Activated naive CD4-positive, alpha-beta T cell treated with anti-CD3 and anti-CD28 coated beads, Interleukin-2, amount 10 ng/mL, durations not matched to agents 7 days and 5 days (primary cell): Measurements from ENCODE around the gene FAXC.

Experiments used
- CTCF ChIA-PET: fragments of 350-600 bp; sonication (Branson Sonifier 250); formaldehyde crosslinking; loops from one replicate; lab custom pipeline; 2021; ENCODE audit warnings: antibody characterized with exemption; lab: Charles Lee
- DNase-seq: peaks from one replicate; pipeline ENCODE4 v3.0.0-alpha.2; 2020
- H3K27ac Mint-ChIP-seq: one replicate; pipeline ENCODE4 v1.8.0; 2021; ENCODE audit warnings: mild to moderate bottlenecking, moderate library complexity, mixed read lengths
- H3K27me3 Mint-ChIP-seq: one replicate; pipeline ENCODE4 v1.8.0; 2021; ENCODE audit warnings: mild to moderate bottlenecking, mixed read lengths
- H3K36me3 Mint-ChIP-seq: one replicate; pipeline ENCODE4 v1.8.0; 2021; ENCODE audit warnings: mixed read lengths
- H3K4me1 Mint-ChIP-seq: one replicate; pipeline ENCODE4 v1.8.0; 2021; ENCODE audit warnings: mixed read lengths
- H3K4me3 Mint-ChIP-seq: one replicate; pipeline ENCODE4 v1.8.0; 2021; ENCODE audit warnings: mild to moderate bottlenecking, moderate library complexity, mixed read lengths
- H3K9me3 Mint-ChIP-seq: one replicate; pipeline ENCODE4 v1.8.0; 2021; ENCODE audit warnings: mixed read lengths

FAXC gene

DNA sequence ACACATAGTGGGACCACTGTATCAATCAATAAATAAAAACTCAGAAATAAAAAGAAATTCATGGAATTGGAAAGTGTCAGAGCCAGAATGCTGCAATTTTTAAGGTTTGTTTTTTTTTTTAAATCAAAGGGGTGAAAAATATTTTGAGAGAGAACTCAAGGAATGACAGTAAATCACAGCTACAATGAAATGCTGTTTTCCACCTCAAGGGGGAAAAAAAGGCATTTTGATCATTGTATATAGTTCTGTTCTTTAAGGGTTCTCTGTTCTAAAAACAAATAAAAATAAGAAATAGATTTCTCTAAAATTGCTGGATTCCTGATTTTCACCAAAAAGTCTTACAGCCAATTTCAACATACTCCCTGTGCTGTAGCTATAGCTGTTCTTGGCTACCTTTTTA is 24.5 kb downstream of the FAXC start:
- H3K9me3 Mint-ChIP-seq = no peaks in the 10 kb centered on the region
- no peak overlapping the region for H3K4me3 Mint-ChIP-seq
- H3K27me3 Mint-ChIP-seq = no peaks in the 10 kb centered on the region
- CTCF ChIA-PET = no interaction called here
- H3K36me3 Mint-ChIP-seq = no peaks in the 10 kb centered on the region
- H3K27ac Mint-ChIP-seq = no peak overlapping the region
- H3K4me1 Mint-ChIP-seq = no peaks in the 10 kb centered on the region
- no peak for DNase-seq

DNA sequence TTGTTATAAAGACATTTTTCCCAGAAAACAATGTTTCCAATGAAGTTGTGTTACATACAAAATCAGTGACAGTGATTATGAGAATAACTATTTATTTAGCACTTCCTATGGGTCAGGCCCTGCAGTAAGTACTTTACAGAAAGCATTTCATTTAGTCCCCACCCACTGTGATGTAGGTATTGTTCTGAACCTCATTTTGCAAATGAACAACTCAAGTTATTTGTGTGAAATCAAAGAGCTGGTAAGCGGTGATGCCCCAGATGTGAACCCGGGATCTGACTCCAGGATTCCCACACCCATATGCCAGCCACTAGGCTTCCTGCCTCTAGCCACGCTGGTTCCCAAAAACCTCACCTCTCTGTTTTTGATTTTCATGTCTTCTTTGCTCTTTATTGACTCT is 30.9 kb downstream of the FAXC start:
- DNase-seq = no peak
- CTCF ChIA-PET = no interaction called here
- no peaks in the 10 kb centered on the region for H3K4me1 Mint-ChIP-seq
- no peaks in the 10 kb centered on the region for H3K36me3 Mint-ChIP-seq
- H3K27me3 Mint-ChIP-seq = no peaks in the 10 kb centered on the region
- H3K27ac Mint-ChIP-seq = no peak overlapping the region
- H3K4me3 Mint-ChIP-seq = no peak overlapping the region
- H3K9me3 Mint-ChIP-seq = no peaks in the 10 kb centered on the region

GRCh38 chr6:99312354-99312753 is 37.1 kb downstream of the FAXC start:
- Mint-ChIP-seq H3K27ac (no peak overlapping the region), H3K4me3 (no peak overlapping the region), H3K36me3 (no peaks in the 10 kb centered on the region), H3K9me3 (no peaks in the 10 kb centered on the region), H3K27me3 (peaks cover 2% of the 10 kb centered on the region), H3K4me1 (no peaks in the 10 kb centered on the region)
- CTCF ChIA-PET = interaction anchor here (1.1 kb wide), 1 partner anchor 18 kb away, joined by 5 read pairs; no protein-coding TSS in a partner anchor
- no peak for DNase-seq

DNA sequence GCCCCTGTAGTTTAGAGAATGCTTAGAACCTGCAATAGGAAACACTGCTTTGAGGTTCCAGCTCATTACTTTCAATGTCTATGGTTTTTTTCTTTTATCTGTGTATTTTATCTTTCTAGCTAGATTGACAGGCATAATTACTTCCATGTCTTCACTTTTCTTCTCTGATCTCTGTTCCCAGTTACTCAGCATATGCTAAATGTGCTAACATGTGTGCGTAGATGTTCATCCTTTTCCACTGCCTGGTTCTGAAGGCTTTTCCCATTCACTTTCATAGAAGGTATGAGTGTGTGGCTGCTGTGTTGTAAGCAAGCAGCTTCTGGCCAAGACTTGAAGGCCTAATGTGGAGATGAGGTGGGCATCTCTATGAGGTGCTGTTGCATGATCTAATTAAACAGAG is 38.9 kb downstream of the FAXC start:
- no peaks in the 10 kb centered on the region for H3K36me3 Mint-ChIP-seq
- no peak for DNase-seq
- H3K4me3 Mint-ChIP-seq = no peak overlapping the region
- CTCF ChIA-PET = no interaction called here
- H3K9me3 Mint-ChIP-seq = no peaks in the 10 kb centered on the region
- H3K4me1 Mint-ChIP-seq = no peaks in the 10 kb centered on the region
- no peak overlapping the region for H3K27ac Mint-ChIP-seq
- peaks cover 4% of the 10 kb centered on the region for H3K27me3 Mint-ChIP-seq

DNA sequence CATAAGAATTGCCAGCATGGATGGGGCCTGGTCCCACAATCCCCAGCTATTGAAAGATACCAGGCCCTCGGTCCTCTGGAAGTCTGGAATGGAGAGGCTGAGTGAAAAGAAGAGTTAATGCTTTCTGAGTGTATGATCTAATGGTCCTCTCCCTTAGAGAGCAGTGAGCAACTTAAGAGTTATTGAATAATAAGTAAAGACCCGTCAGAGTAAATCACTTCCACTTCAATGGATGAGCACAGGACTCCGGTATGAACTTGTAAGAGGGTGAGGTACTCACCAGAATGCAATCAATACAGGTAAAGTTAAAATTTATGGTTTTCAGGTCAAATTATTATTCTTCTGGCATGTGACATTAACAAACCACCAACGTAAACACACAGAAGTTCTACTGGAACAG is 39.9 kb downstream of the FAXC start:
- Mint-ChIP-seq H3K27me3 (peaks cover 4% of the 10 kb centered on the region), H3K9me3 (no peaks in the 10 kb centered on the region), H3K4me3 (no peak overlapping the region), H3K27ac (no peak overlapping the region), H3K36me3 (no peaks in the 10 kb centered on the region), H3K4me1 (no peaks in the 10 kb centered on the region)
- CTCF ChIA-PET = no interaction called here
- DNase-seq = no peak

GRCh38 chr6:99308788-99309187 is 40.7 kb downstream of the FAXC start:
- no peak overlapping the region for H3K27ac Mint-ChIP-seq
- no peak overlapping the region for H3K4me3 Mint-ChIP-seq
- no peak for DNase-seq
- no peaks in the 10 kb centered on the region for H3K36me3 Mint-ChIP-seq
- H3K4me1 Mint-ChIP-seq = no peaks in the 10 kb centered on the region
- CTCF ChIA-PET = no interaction called here
- H3K9me3 Mint-ChIP-seq = no peaks in the 10 kb centered on the region
- peaks cover 4% of the 10 kb centered on the region for H3K27me3 Mint-ChIP-seq

DNA sequence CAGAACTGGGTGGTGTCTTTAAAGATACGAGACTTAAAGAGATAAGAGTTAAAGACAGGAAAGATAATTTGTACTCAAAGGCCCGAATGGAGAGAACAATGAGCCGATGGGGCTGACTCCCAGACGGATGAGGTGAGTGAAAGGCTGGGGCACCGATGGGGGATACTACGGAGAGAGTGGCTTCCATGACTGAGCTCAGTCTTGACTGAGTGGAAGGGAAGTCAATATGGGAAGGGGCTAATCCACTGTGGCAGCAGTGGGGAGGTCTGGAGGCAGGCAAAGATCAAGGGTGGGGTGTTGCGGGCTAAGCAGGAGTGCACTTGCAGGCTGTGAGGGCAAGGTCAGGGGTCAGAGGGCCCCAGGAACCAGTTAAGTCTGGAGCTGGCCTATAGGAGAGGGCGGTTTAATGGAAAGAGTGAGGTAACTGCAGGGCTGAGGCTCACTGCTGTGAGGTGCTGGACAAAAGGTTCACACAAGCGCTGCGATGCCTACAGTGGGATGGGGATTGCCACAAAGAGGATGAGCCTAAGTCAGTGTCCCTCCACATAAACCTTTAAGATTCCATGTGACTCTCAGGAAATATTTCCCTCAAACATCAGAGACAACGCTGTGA is 42.1 kb downstream of the FAXC start:
- Mint-ChIP-seq H3K36me3 (no peaks in the 10 kb centered on the region), H3K27me3 (peaks cover 4% of the 10 kb centered on the region), H3K27ac (no peak overlapping the region), H3K9me3 (no peaks in the 10 kb centered on the region), H3K4me1 (no peaks in the 10 kb centered on the region), H3K4me3 (no peak overlapping the region)
- no peak for DNase-seq
- CTCF ChIA-PET = no interaction called here

DNA sequence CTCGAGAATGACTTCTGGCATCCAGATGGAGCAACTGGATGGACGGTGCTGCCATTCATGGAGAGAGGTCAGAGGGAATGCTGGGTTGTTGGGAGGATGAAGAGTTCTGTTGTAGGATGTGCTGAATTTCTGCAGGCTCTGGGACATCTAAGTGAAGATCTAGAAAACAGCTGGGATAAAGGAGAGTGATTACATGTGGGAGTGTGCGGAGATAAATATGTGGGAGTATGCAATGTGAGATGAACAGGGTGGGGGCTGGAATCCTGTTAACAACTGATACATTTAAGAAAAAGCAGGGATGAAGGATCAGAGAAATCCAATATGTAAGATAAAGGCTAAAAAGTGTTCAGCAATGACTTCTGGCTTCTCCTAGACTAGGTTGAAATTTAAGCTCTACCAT is 43.1 kb downstream of the FAXC start:
- no peak for DNase-seq
- H3K4me1 Mint-ChIP-seq = no peaks in the 10 kb centered on the region
- no peak overlapping the region for H3K27ac Mint-ChIP-seq
- H3K36me3 Mint-ChIP-seq = no peaks in the 10 kb centered on the region
- peaks cover 4% of the 10 kb centered on the region for H3K27me3 Mint-ChIP-seq
- CTCF ChIA-PET = no interaction called here
- no peak overlapping the region for H3K4me3 Mint-ChIP-seq
- no peaks in the 10 kb centered on the region for H3K9me3 Mint-ChIP-seq

DNA sequence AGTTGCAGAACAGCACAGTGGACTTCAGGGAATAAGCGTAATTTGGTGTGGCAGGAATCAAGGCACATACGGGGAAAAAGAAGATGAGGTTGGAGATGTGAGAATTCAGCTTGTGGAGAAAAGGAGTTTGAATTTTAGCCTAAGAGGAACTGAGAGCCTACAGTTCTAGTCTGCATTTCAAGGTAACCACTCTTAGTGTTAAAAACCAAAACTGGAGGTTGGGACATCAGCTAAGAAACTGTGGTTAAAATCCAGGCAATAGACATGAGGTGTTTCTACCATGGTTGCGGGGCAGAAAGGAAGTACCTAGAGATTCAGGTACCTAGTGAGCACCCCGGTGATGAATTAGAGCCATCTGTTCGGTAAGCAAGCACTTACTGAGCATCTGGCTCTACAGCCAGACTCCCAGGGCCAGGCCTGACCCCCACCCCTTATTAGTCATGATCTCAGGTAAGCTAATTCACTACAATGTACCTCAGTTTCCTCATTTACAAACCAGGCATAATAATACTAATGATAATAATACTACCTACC is 44.4 kb downstream of the FAXC start:
- Mint-ChIP-seq H3K36me3 (no peaks in the 10 kb centered on the region), H3K27me3 (peaks cover 10% of the 10 kb centered on the region), H3K27ac (no peak overlapping the region), H3K4me3 (no peak overlapping the region), H3K4me1 (no peaks in the 10 kb centered on the region), H3K9me3 (no peaks in the 10 kb centered on the region)
- CTCF ChIA-PET = interaction anchor here (1.4 kb wide), 1 partner anchor 11 kb away, joined by 4 read pairs; no protein-coding TSS in a partner anchor
- no peak for DNase-seq

DNA sequence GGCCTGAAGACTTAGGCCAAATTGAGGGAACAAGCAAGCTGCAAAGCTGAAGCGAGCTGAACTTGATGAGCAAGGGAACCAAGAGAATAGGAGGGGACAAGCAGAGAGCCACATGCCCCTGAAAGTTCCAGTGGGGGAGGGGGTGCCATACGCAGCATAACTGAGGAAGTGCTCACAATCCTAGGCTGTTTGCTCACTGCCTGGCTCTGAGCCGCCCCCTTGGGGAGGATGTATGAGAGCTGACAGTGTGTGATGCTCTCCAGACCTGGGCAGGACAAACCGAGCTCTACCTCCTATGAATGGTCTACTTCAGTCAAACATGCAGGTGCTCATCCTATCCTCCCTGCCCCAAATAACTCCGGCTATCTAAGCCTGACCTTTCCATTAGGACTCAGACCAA is 52.1 kb downstream of the FAXC start:
- no peak for DNase-seq
- no peak overlapping the region for H3K27ac Mint-ChIP-seq
- no peaks in the 10 kb centered on the region for H3K4me1 Mint-ChIP-seq
- no peaks in the 10 kb centered on the region for H3K36me3 Mint-ChIP-seq
- peaks cover 26% of the 10 kb centered on the region for H3K27me3 Mint-ChIP-seq
- CTCF ChIA-PET = no interaction called here
- H3K9me3 Mint-ChIP-seq = no peaks in the 10 kb centered on the region
- H3K4me3 Mint-ChIP-seq = no peak overlapping the region

DNA sequence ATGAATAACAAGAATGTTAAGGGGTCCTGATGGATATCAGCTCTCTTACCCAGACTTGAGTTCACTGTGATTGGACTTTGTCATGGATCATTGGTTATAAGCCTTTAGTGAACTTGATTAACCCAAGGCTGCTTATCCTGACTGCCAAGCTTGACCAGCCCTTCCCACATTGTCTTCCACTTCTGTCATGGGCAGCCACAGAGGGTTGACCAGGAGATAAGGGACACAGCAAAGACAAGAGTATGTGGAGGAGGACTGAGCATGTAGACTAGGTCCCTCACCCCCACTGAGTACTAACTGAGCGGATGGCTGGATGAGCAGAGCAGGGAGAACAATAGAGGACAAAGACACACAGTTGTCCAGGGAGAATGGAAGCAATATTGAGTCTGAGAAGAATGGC is 52.5 kb downstream of the FAXC start:
- no peaks in the 10 kb centered on the region for H3K9me3 Mint-ChIP-seq
- no peaks in the 10 kb centered on the region for H3K36me3 Mint-ChIP-seq

GRCh38 chr6:99296261-99296660 is 53.2 kb downstream of the FAXC start:
- Mint-ChIP-seq H3K9me3 (no peaks in the 10 kb centered on the region), H3K36me3 (no peaks in the 10 kb centered on the region), H3K4me3 (no peak overlapping the region), H3K27me3 (peaks cover 26% of the 10 kb centered on the region), H3K27ac (no peak overlapping the region), H3K4me1 (no peaks in the 10 kb centered on the region)
- no peak for DNase-seq
- CTCF ChIA-PET = no interaction called here

More for the DNA sequence above, 52.5 kb downstream of the FAXC start:
- CTCF ChIA-PET = no interaction called here
- peaks cover 26% of the 10 kb centered on the region for H3K27me3 Mint-ChIP-seq
- no peak overlapping the region for H3K4me3 Mint-ChIP-seq
- no peaks in the 10 kb centered on the region for H3K4me1 Mint-ChIP-seq
- no peak overlapping the region for H3K27ac Mint-ChIP-seq
- DNase-seq = no peak

- DNase-seq = no peak
- H3K4me3 Mint-ChIP-seq = no peak overlapping the region
- no peak overlapping the region for H3K27ac Mint-ChIP-seq
- no peaks in the 10 kb centered on the region for H3K36me3 Mint-ChIP-seq
- peaks cover 21% of the 10 kb centered on the region for H3K27me3 Mint-ChIP-seq
- H3K9me3 Mint-ChIP-seq = no peaks in the 10 kb centered on the region
- CTCF ChIA-PET = no interaction called here
- H3K4me1 Mint-ChIP-seq = no peaks in the 10 kb centered on the region
These were observed 54.2 kb downstream of the FAXC start for GRCh38 chr6:99295276-99295675.

DNA sequence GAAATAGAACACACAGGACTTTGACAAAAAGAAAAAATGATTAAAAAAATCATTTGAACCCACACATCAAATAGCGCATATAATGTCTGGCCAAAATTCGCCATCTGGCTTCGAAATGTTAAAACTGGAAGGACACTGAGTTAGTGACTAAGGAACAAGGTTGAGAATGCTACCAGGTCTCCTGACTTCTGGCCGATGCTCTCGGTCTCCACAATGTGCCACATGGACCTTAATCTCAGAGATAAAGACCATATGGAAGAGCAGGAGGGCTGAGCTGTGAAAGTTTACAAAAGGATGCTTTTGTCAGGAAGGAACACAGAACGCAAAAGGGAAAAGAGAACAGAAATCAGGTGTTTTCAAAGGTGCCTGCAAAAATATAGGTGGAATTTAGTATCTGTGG is 54.7 kb downstream of the FAXC start:
- H3K36me3 Mint-ChIP-seq = no peaks in the 10 kb centered on the region
- CTCF ChIA-PET = no interaction called here
- peaks cover 21% of the 10 kb centered on the region for H3K27me3 Mint-ChIP-seq
- H3K4me1 Mint-ChIP-seq = no peaks in the 10 kb centered on the region
- DNase-seq = no peak
- H3K9me3 Mint-ChIP-seq = no peaks in the 10 kb centered on the region
- H3K27ac Mint-ChIP-seq = no peak overlapping the region
- no peak overlapping the region for H3K4me3 Mint-ChIP-seq

DNA sequence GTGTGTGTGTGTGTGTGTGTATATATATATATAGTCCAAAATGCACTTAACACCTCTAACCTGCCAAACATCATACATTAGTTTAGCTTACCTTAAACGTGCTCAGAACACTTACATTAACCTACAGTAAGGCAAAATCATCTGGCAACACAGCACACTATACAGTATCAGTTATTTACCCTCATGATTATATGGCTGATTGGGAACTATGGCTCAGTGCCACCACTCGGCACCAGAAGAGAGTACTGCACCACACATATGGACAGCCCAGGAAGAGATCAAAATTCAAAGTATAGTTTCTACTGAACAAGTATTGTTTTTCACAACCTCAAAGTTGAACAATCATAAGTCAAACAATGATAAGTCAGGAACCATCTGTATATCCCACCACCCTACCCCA is 59.8 kb downstream of the FAXC start:
- Mint-ChIP-seq H3K4me1 (no peaks in the 10 kb centered on the region), H3K27ac (no peak overlapping the region), H3K36me3 (no peaks in the 10 kb centered on the region), H3K4me3 (no peak overlapping the region), H3K27me3 (peaks cover 11% of the 10 kb centered on the region), H3K9me3 (no peaks in the 10 kb centered on the region)
- CTCF ChIA-PET = interaction anchor here (1.3 kb wide), 1 partner anchor 40 kb away, joined by 3 read pairs; no protein-coding TSS in a partner anchor
- no peak for DNase-seq
